Activated naive CD4-positive, alpha-beta T cell treated with anti-CD3 and anti-CD28 coated beads, Interleukin-2, amount 10 ng/mL, durations not matched to agents 7 days and 5 days (primary cell): Measurements from ENCODE around the gene CCDC93.
A peak's percentile ranks its signal among the peaks of the same experiment; 100 is the strongest.

Source experiments
- CTCF ChIA-PET: fragments of 350-600 bp; sonication (Branson Sonifier 250); formaldehyde crosslinking; loops from one replicate; lab custom pipeline; 2021; ENCODE audit warnings: antibody characterized with exemption; lab: Charles Lee
- DNase-seq: peaks from one replicate; pipeline ENCODE4 v3.0.0-alpha.2; 2020
- H3K27ac Mint-ChIP-seq: one replicate; pipeline ENCODE4 v1.8.0; 2021; ENCODE audit warnings: mild to moderate bottlenecking, moderate library complexity, mixed read lengths
- H3K27me3 Mint-ChIP-seq: one replicate; pipeline ENCODE4 v1.8.0; 2021; ENCODE audit warnings: mild to moderate bottlenecking, mixed read lengths
- H3K36me3 Mint-ChIP-seq: one replicate; pipeline ENCODE4 v1.8.0; 2021; ENCODE audit warnings: mixed read lengths
- H3K4me1 Mint-ChIP-seq: one replicate; pipeline ENCODE4 v1.8.0; 2021; ENCODE audit warnings: mixed read lengths
- H3K4me3 Mint-ChIP-seq: one replicate; pipeline ENCODE4 v1.8.0; 2021; ENCODE audit warnings: mild to moderate bottlenecking, moderate library complexity, mixed read lengths
- H3K9me3 Mint-ChIP-seq: one replicate; pipeline ENCODE4 v1.8.0; 2021; ENCODE audit warnings: mixed read lengths

The CCDC93 gene

GRCh38 chr2:118013724-118014491 lies at the start of gene CCDC93:
CCDC93 (minus strand) TSS chr2:118014070; CDS start chr2:118013995, 75 bp downstream.
- H3K36me3 Mint-ChIP-seq, result peaks cover 9% of the 10 kb centered on the region
- H3K27me3 Mint-ChIP-seq, result no peaks in the 10 kb centered on the region
- H3K9me3 Mint-ChIP-seq, result no peaks in the 10 kb centered on the region
- peak within 1 kb of the TSS; percentile 87 for H3K27ac Mint-ChIP-seq
- DNase-seq, result peak; percentile 89
- CTCF ChIA-PET, result interaction anchor here (0.5 to 3.0 kb wide), 5 partner anchors 9 to 67 kb away, joined by 3 to 23 read pairs (median 3); no protein-coding TSS in a partner anchor
- peaks cover 45% of the 10 kb centered on the region for H3K4me1 Mint-ChIP-seq
- peak within 1 kb of the TSS; percentile 84 for H3K4me3 Mint-ChIP-seq

- Mint-ChIP-seq H3K36me3 (no peaks in the 10 kb centered on the region), H3K27ac (no peak overlapping the region), H3K9me3 (no peaks in the 10 kb centered on the region), H3K27me3 (peaks cover 21% of the 10 kb centered on the region), H3K4me1 (peaks cover 5% of the 10 kb centered on the region), H3K4me3 (no peak overlapping the region)
- CTCF ChIA-PET, result interaction anchor here (0.6 to 3.1 kb wide), 7 partner anchors 15 to 393 kb away, joined by 3 to 21 read pairs (median 5); no protein-coding TSS in a partner anchor
- DNase-seq, result no peak
Observed at GRCh38 chr2:118062669-118063068, 48.8 kb upstream of the CCDC93 start.

- no peak for DNase-seq
- CTCF ChIA-PET, result interaction anchor here (0.8 to 3.1 kb wide), 8 partner anchors 14 to 58 kb away, joined by 3 to 21 read pairs (median 4); no protein-coding TSS in a partner anchor
- no peaks in the 10 kb centered on the region for H3K9me3 Mint-ChIP-seq
- no peak overlapping the region for H3K27ac Mint-ChIP-seq
- H3K36me3 Mint-ChIP-seq, result no peaks in the 10 kb centered on the region
- H3K4me1 Mint-ChIP-seq, result peaks cover 5% of the 10 kb centered on the region
- no peak overlapping the region for H3K4me3 Mint-ChIP-seq
- peaks cover 27% of the 10 kb centered on the region for H3K27me3 Mint-ChIP-seq
Observed at GRCh38 chr2:118062048-118062447, 48.2 kb upstream of the CCDC93 start.

GRCh38 chr2:118061135-118061955 lies 47.5 kb upstream of the CCDC93 start:
- CTCF ChIA-PET, result interaction anchor here (0.8 to 3.1 kb wide), 7 partner anchors 13 to 58 kb away, joined by 3 to 21 read pairs (median 4); no protein-coding TSS in a partner anchor
- no peaks in the 10 kb centered on the region for H3K36me3 Mint-ChIP-seq
- no peak overlapping the region for H3K27ac Mint-ChIP-seq
- peaks cover 27% of the 10 kb centered on the region for H3K27me3 Mint-ChIP-seq
- H3K9me3 Mint-ChIP-seq, result no peaks in the 10 kb centered on the region
- DNase-seq, result no peak
- peaks cover 5% of the 10 kb centered on the region for H3K4me1 Mint-ChIP-seq
- no peak overlapping the region for H3K4me3 Mint-ChIP-seq

- no peak overlapping the region for H3K4me3 Mint-ChIP-seq
- DNase-seq, result no peak
- H3K9me3 Mint-ChIP-seq, result no peaks in the 10 kb centered on the region
- H3K36me3 Mint-ChIP-seq, result no peaks in the 10 kb centered on the region
- H3K4me1 Mint-ChIP-seq, result peaks cover 5% of the 10 kb centered on the region
- CTCF ChIA-PET, result interaction anchor here (0.9 to 3.1 kb wide), 3 partner anchors 13 to 57 kb away, joined by 3 to 21 read pairs (median 14); no protein-coding TSS in a partner anchor
- H3K27me3 Mint-ChIP-seq, result peaks cover 39% of the 10 kb centered on the region
- peak overlapping the region; percentile 11 for H3K27ac Mint-ChIP-seq
Observed at GRCh38 chr2:118059919-118060478, 46.1 kb upstream of the CCDC93 start.

GRCh38 chr2:118058951-118059350 lies 45.1 kb upstream of the CCDC93 start:
- no peak overlapping the region for H3K4me3 Mint-ChIP-seq
- H3K36me3 Mint-ChIP-seq, result no peaks in the 10 kb centered on the region
- CTCF ChIA-PET, result no interaction called here
- DNase-seq, result no peak
- peaks cover 5% of the 10 kb centered on the region for H3K4me1 Mint-ChIP-seq
- no peak overlapping the region for H3K27ac Mint-ChIP-seq
- H3K27me3 Mint-ChIP-seq, result peaks cover 42% of the 10 kb centered on the region
- no peaks in the 10 kb centered on the region for H3K9me3 Mint-ChIP-seq

GRCh38 chr2:118056801-118057200 lies 42.9 kb upstream of the CCDC93 start:
- Mint-ChIP-seq H3K36me3 (no peaks in the 10 kb centered on the region), H3K27me3 (peaks cover 39% of the 10 kb centered on the region), H3K4me1 (peaks cover 5% of the 10 kb centered on the region), H3K27ac (no peak overlapping the region), H3K4me3 (no peak overlapping the region), H3K9me3 (no peaks in the 10 kb centered on the region)
- DNase-seq, result no peak
- CTCF ChIA-PET, result interaction anchor here (1.5 kb wide), 1 partner anchor 24 kb away, joined by 5 read pairs; no protein-coding TSS in a partner anchor

GRCh38 chr2:118056165-118056534 lies 42.3 kb upstream of the CCDC93 start:
- Mint-ChIP-seq H3K27me3 (peaks cover 40% of the 10 kb centered on the region), H3K4me1 (peaks cover 5% of the 10 kb centered on the region), H3K27ac (no peak overlapping the region), H3K4me3 (no peak overlapping the region), H3K36me3 (no peaks in the 10 kb centered on the region), H3K9me3 (no peaks in the 10 kb centered on the region)
- no peak for DNase-seq
- CTCF ChIA-PET, result interaction anchor here (0.6 to 1.5 kb wide), 2 partner anchors 24 to 40 kb away, joined by 3 to 5 read pairs; no protein-coding TSS in a partner anchor

- Mint-ChIP-seq H3K36me3 (no peaks in the 10 kb centered on the region), H3K4me1 (peaks cover 5% of the 10 kb centered on the region), H3K27ac (no peak overlapping the region), H3K9me3 (no peaks in the 10 kb centered on the region), H3K4me3 (no peak overlapping the region), H3K27me3 (peaks cover 35% of the 10 kb centered on the region)
- CTCF ChIA-PET, result interaction anchor here (0.6 to 1.5 kb wide), 2 partner anchors 23 to 39 kb away, joined by 3 to 5 read pairs; no protein-coding TSS in a partner anchor
- DNase-seq, result no peak
Observed at GRCh38 chr2:118055512-118056164, 41.8 kb upstream of the CCDC93 start.

GRCh38 chr2:118054213-118055008 lies 40.5 kb upstream of the CCDC93 start:
- Mint-ChIP-seq H3K4me3 (no peak overlapping the region), H3K4me1 (no peaks in the 10 kb centered on the region), H3K27ac (no peak overlapping the region), H3K36me3 (no peaks in the 10 kb centered on the region), H3K9me3 (no peaks in the 10 kb centered on the region), H3K27me3 (peaks cover 40% of the 10 kb centered on the region)
- no peak for DNase-seq
- CTCF ChIA-PET, result no interaction called here

- CTCF ChIA-PET, result no interaction called here
Observed at GRCh38 chr2:118053681-118054080, 39.8 kb upstream of the CCDC93 start.

GRCh38 chr2:118052474-118052873 lies 38.6 kb upstream of the CCDC93 start:
- CTCF ChIA-PET, result interaction anchor here (0.7 to 1.7 kb wide), 2 partner anchors 9 to 32 kb away, joined by 3 to 6 read pairs; no protein-coding TSS in a partner anchor
- H3K4me1 Mint-ChIP-seq, result no peaks in the 10 kb centered on the region
- no peak overlapping the region for H3K4me3 Mint-ChIP-seq
- DNase-seq, result no peak
- peaks cover 45% of the 10 kb centered on the region for H3K27me3 Mint-ChIP-seq
- no peak overlapping the region for H3K27ac Mint-ChIP-seq
- H3K36me3 Mint-ChIP-seq, result no peaks in the 10 kb centered on the region
- no peaks in the 10 kb centered on the region for H3K9me3 Mint-ChIP-seq

More at GRCh38 chr2:118053681-118054080, 39.8 kb upstream of the CCDC93 start:
- no peaks in the 10 kb centered on the region for H3K9me3 Mint-ChIP-seq
- no peak overlapping the region for H3K4me3 Mint-ChIP-seq
- peaks cover 41% of the 10 kb centered on the region for H3K27me3 Mint-ChIP-seq
- H3K4me1 Mint-ChIP-seq, result no peaks in the 10 kb centered on the region
- no peaks in the 10 kb centered on the region for H3K36me3 Mint-ChIP-seq
- no peak overlapping the region for H3K27ac Mint-ChIP-seq
- no peak for DNase-seq
